ENCODE data around the gene TRIM65.

- TF ChIP-seq CTCF (IDR thresholded peaks at IDR 0.05; ENCODE audit: low read length) (no peak), EZH2phosphoT487 (IDR thresholded peaks at IDR 0.05; ENCODE audit: low read length) (no peak)
These were observed 20.6 kb upstream of the TRIM65 start for GRCh38 chr17:75917141-75917916.
